Esophagus muscularis mucosa (tissue), 4 donors: ENCODE data around the gene ARID3C. TPM values are rescaled to one million over a fixed set of nuclear protein-coding genes. Genes with fewer than 3 reads are reported as not detected.

Experiments used
- DNase-seq: peaks from one replicate; pipeline ENCODE4 v3.0.0-alpha.2; 2017; ENCODE audit errors: extremely low spot score
- H3K27ac ChIP-seq, 4 donors: fragments of 200-600 bp; sonication (generic); replicated peaks in 1 of 4; 1 replicate in 3 of 4; 2 replicates in 1 of 4; pipeline ENCODE4 v1.5.1; 2016 to 2019; ENCODE audit warnings: mild to moderate bottlenecking in 1 of 4
- H3K27me3 ChIP-seq, 4 donors: fragments of 200-600 bp; sonication (generic); one replicate each; pipeline versions ENCODE4 v1.5.1 to v1.6.0; 2016 to 2019
- H3K36me3 ChIP-seq, 4 donors: fragments of 200-600 bp; sonication (generic); one replicate each; pipeline ENCODE4 v1.5.1; 2016 to 2019
- H3K4me1 ChIP-seq, 4 donors: fragments of 200-600 bp; sonication (generic); one replicate each; pipeline ENCODE4 v1.5.1; 2016 to 2019
- H3K4me3 ChIP-seq, 4 donors: fragments of 200-600 bp; sonication (generic); 1 replicate in 2 of 4; 2 replicates in 2 of 4; pipeline ENCODE4 v1.5.1; 2016 to 2019; ENCODE audit warnings: mild to moderate bottlenecking in 4 of 4, moderate library complexity in 1 of 4
- H3K9me3 ChIP-seq, 4 donors: fragments of 200-600 bp; sonication (generic); 1 replicate in 3 of 4; 2 replicates in 1 of 4; pipeline ENCODE4 v1.5.1; 2016 to 2019
- EP300 ChIP-seq: sonication (generic); formaldehyde crosslinking; IDR thresholded peaks from one replicate; pipeline ENCODE4 v1.6.1; 2017; ENCODE audit warnings: antibody characterized with exemption
- POLR2A ChIP-seq: fragments of 450-650 bp; IDR thresholded peaks from one replicate; pipeline ENCODE4 v1.6.1; 2017; ENCODE audit warnings: antibody characterized with exemption, moderate library complexity, mild to moderate bottlenecking, low read depth
- POLR2AphosphoS5 ChIP-seq, 2 donors: sonication (generic); formaldehyde crosslinking; IDR thresholded peaks; one replicate each; pipeline ENCODE4 v1.6.1; 2017; ENCODE audit warnings: antibody characterized with exemption in 2 of 2
- WGBS: methylation state at CpG from one replicate; pipeline ENCODE4 v1.1.5; 2018; 5-methylcytosine and 5-hydroxymethylcytosine counted together
- intact Hi-C: fragments of 100-400 bp; cut with DNase I; formaldehyde crosslinking; loops from one replicate; pipeline ENCODE4 v1.15.1; 2023
- total RNA-seq, 4 donors: library from RNA; depleted of rRNA; stranded (reverse); fragments of >200 nt; gene quantifications; one replicate each; pipeline versions ENCODE4 v1.1.0 to v1.2.1, GENCODE V29; 2016
- TF ChIP-seq, protein P1 (sequence below), 3 experiments: fragments of 200-600 bp in 2 of 3; fragments of 450-650 bp in 1 of 3; sonication (generic) in 2 of 3; IDR thresholded peaks; one replicate each; pipeline ENCODE4 v1.5.1; 2017 to 2019; ENCODE audit warnings: antibody characterized with exemption in 3 of 3, mild to moderate bottlenecking in 2 of 3, moderate library complexity in 1 of 3

Gene ARID3C
- total RNA-seq, 4 donors from 2014 or later: not detected

DNA sequence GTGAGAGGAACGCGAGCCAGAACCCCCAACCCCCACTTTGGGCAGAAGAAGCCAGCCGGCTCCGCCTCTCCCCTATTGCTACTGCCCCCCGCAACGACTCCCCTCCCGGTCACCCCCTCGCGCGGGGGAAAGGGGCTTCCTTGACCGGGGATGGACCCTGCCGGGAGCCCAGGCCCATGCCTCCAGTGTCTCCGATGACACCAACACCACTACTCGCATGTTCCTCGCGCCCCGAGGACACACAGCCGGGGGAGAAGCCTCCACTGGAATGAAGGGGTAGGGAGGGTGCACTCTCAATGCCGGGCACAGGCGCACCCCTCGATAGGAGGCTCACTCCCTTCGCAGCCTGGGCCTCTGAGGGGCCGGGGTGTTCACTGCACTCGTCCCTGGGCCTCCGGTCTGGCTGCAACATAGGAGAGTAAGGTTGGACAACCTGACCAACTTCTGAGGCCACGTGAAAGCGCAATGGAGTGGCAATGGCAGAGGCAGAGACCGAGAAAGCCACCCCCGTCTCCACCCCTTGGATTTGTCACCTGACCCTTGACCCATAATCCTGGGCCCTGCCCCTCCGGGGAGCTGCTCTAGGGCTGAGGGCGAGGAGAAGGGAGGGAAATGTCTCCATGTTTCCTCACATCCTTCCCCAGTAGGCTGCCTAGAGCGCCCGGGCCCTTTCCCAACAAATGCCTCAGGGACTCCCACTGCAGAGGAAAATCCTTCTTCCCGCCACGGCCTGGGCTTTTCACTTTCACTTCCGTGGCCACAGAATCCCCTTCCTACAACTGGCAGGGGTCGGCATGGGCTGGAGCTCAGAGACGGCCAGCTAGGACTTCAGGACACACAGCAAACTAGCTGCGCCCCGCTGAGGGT is 38.3 kb downstream of the ARID3C start:
- intact Hi-C loops: loop anchor here (1.0 to 10.0 kb wide), 4 partner anchors 42 to 188 kb away; partner anchors contain the start of gene IL11RA
- H3K4me3 ChIP-seq: peak overlapping the region; percentile 62 to 72 (median 64)

DNA sequence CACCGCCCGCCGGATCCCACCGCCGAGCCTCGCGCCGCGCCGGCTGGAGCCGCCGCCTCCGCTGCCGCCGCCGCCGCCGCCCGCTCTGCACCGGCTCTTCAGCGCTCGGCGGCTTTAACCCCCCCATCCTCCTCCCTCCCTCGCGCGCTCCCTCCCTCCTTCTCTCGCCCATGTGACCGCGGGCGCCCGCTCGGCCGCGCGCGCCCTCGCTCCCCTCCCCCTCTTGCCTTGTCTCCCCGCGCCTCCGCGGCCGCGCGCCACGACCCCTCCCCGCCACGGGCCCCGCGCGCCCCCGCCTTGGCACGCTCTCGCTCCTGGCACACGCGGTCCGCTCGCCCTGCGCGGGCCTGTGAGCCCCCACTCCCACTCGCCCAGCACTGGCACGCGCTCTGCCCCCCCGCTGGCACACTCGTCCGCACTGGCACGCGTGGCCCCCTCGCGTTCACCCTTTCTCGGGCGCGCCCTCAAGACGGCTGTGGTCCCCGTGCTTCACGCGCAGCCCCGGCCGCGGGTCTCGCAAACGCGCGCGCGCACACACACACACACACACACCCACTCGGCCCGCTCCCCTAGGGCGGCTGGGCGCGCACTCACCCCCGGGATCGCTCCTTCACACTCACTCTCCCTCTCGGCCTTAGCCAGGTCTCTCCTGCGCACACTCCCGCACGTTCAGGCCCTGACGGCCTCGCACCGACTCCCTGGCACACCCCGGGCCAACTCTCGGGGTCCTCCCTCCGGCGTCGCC is 39.1 kb downstream of the ARID3C start, which contains the start of gene CNTFR:
Gene CNTFR (minus strand): TSS at position 89 of the 745 bp plus-strand sequence. CDS start 20,743 bp downstream, outside the sequence.
- TF ChIP-seq POLR2A (no peak), POLR2AphosphoS5 (IDR thresholded peaks at IDR 0.05) (no peak), EP300 (no peak)
- TF ChIP-seq, protein P1, sequence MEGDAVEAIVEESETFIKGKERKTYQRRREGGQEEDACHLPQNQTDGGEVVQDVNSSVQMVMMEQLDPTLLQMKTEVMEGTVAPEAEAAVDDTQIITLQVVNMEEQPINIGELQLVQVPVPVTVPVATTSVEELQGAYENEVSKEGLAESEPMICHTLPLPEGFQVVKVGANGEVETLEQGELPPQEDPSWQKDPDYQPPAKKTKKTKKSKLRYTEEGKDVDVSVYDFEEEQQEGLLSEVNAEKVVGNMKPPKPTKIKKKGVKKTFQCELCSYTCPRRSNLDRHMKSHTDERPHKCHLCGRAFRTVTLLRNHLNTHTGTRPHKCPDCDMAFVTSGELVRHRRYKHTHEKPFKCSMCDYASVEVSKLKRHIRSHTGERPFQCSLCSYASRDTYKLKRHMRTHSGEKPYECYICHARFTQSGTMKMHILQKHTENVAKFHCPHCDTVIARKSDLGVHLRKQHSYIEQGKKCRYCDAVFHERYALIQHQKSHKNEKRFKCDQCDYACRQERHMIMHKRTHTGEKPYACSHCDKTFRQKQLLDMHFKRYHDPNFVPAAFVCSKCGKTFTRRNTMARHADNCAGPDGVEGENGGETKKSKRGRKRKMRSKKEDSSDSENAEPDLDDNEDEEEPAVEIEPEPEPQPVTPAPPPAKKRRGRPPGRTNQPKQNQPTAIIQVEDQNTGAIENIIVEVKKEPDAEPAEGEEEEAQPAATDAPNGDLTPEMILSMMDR (IDR thresholded peaks at IDR 0.05): no peak
- Histone ChIP-seq H3K4me3 (peak within 1 kb of the TSS; percentile 62 to 72 (median 64)), H3K36me3 (no peaks in the 10 kb centered on the region), H3K4me1 (peaks cover 39 to 63% (median 60%) of the 10 kb centered on the region in 4 donors), H3K27ac (peak within 1 kb of the TSS in 3 of 4 donors; percentile 41 to 52 (median 45)), H3K27me3 (peaks cover 4 to 94% (median 30%) of the 10 kb centered on the region in 4 donors), H3K9me3 (no peaks in the 10 kb centered on the region)
- intact Hi-C loops: loop anchor here (2.0 to 10.0 kb wide), 3 partner anchors 65 to 187 kb away; partner anchors contain the start of gene IL11RA
- WGBS: 2% methylated on average over 43 of the region's 104 CpGs
- no peak for DNase-seq

More for the DNA sequence above, 38.3 kb downstream of the ARID3C start:
- peak overlapping the region in 3 of 4 donors; percentile 41 to 52 (median 45) for H3K27ac ChIP-seq
- H3K9me3 ChIP-seq: no peaks in the 10 kb centered on the region
- peaks cover 4 to 86% (median 28%) of the 10 kb centered on the region in 4 donors for H3K27me3 ChIP-seq
- TF ChIP-seq EP300: no peak
- TF ChIP-seq, protein P1 (IDR thresholded peaks at IDR 0.05): no peak
- no peak for TF ChIP-seq POLR2A
- no peak for TF ChIP-seq POLR2AphosphoS5 (IDR thresholded peaks at IDR 0.05)
- H3K4me1 ChIP-seq: peaks cover 39 to 63% (median 60%) of the 10 kb centered on the region in 4 donors
- H3K36me3 ChIP-seq: no peaks in the 10 kb centered on the region
- DNase-seq: no peak
- 53% methylated on average over 13 of the region's 40 CpGs for WGBS

DNA sequence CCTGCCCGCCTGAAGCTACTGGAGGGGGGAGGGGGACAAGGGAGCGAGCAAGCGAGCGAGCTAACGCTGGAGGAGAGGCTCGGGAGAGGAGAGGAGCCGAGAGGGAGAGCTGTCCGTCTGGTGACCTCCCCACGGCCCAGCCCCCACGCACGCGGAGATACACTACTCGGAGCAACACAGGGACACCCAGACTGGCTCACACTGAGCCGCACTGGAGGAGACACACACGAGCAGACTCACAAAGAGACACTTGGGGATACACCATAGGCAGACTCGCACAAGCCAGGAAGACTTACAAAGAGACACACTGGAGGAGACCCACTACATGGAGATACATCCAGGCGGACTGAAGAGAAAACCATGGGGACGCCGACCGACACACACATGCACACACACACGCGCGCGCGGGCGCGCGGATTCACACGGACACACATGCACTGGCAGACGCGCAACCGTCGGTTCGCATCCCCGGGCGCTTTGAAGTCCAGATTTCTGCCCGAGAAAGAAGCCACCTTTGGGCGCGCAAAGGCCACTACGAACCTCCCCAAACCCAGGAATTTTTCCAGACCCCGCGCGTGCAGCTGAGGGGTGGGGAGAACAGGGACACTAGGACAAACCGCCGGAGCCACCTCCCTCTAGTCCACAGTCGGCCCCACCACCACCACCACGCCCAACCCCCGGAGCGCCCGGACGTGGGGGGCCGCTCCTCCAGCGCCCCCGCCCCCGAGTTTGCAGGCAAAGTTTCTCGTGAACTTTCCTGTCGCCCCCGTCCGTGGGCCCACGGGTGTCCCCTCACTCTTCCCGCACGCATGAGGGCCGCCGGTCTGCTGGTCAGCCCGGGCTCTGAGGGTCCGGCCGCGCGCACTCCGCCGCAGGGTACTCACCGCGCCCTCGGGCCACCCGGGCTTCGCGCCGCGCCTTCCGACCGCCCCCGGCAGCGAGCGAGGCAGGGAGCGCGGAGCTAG is 39.9 kb downstream of the ARID3C start:
- intact Hi-C loops: no loop called here
- WGBS: 3% methylated on average over 15 of the region's 86 CpGs

More for the DNA sequence above, 39.9 kb downstream of the ARID3C start:
- H3K27ac ChIP-seq: no peak overlapping the region
- DNase-seq: no peak
- peaks cover 4 to 96% (median 33%) of the 10 kb centered on the region in 4 donors for H3K27me3 ChIP-seq
- TF ChIP-seq, protein P1 (IDR thresholded peaks at IDR 0.05): no peak
- TF ChIP-seq POLR2AphosphoS5 (IDR thresholded peaks at IDR 0.05) (no peak), EP300 (no peak), POLR2A (no peak)
- no peaks in the 10 kb centered on the region for H3K9me3 ChIP-seq
- peak overlapping the region; percentile 62 to 72 (median 64) for H3K4me3 ChIP-seq
- peaks cover 39 to 58% (median 54%) of the 10 kb centered on the region in 4 donors for H3K4me1 ChIP-seq
- H3K36me3 ChIP-seq: no peaks in the 10 kb centered on the region
